Spleen (tissue), 11 donors: ENCODE data around the gene PEF1. TPM values are rescaled to one million over a fixed set of nuclear protein-coding genes. Genes with fewer than 3 reads are reported as not detected.

ENCODE experiments used
- DNase-seq: peaks from one replicate; pipeline ENCODE4 v3.0.0-alpha.2; 2020
- H3K27ac ChIP-seq, 8 donors: fragments of 200-600 bp; sonication (generic) in 7 of 8; 1 replicate in 4 of 8; 2 replicates in 4 of 8; pipeline versions ENCODE4 v1.5.0 to v1.8.0; 2016 to 2021; ENCODE audit warnings: inconsistent platforms in 4 of 8, mild to moderate bottlenecking in 4 of 8, moderate library complexity in 1 of 8
- H3K27me3 ChIP-seq, 7 donors: fragments of 200-600 bp; sonication (generic) in 6 of 7; replicated peaks in 1 of 7; 1 replicate in 4 of 7; 2 replicates in 3 of 7; pipeline versions ENCODE4 v1.5.0 to v1.8.0; 2016 to 2021; ENCODE audit warnings: inconsistent platforms in 3 of 7, mild to moderate bottlenecking in 1 of 7
- H3K36me3 ChIP-seq, 6 donors: fragments of 200-600 bp; sonication (generic) in 5 of 6; 1 replicate in 4 of 6; 2 replicates in 2 of 6; pipeline versions ENCODE4 v1.5.0 to v1.8.0; 2016 to 2021; ENCODE audit warnings: inconsistent platforms in 2 of 6
- H3K4me1 ChIP-seq, 6 donors: fragments of 200-600 bp; sonication (generic) in 5 of 6; 1 replicate in 3 of 6; 2 replicates in 3 of 6; pipeline versions ENCODE4 v1.5.0 to v1.8.0; 2016 to 2021; ENCODE audit warnings: inconsistent platforms in 3 of 6
- H3K4me3 ChIP-seq, 8 donors: fragments of 200-600 bp; sonication (generic) in 7 of 8; 1 replicate in 4 of 8; 2 replicates in 4 of 8; pipeline versions ENCODE4 v1.5.0 to v1.8.0; 2016 to 2021; ENCODE audit warnings: inconsistent platforms in 4 of 8, mild to moderate bottlenecking in 4 of 8, moderate library complexity in 2 of 8
- H3K9me3 ChIP-seq, 8 donors: fragments of 200-600 bp; sonication (generic) in 7 of 8; 1 replicate in 4 of 8; 2 replicates in 4 of 8; pipeline versions ENCODE4 v1.5.0 to v1.8.0; 2016 to 2021; ENCODE audit warnings: inconsistent platforms in 4 of 8
- CTCF ChIP-seq, 11 experiments: fragments of 200-600 bp in 7 of 11; fragments of 450-650 bp in 4 of 11; sonication (generic) in 4 of 11; IDR thresholded peaks in 8 of 11; conservative IDR thresholded peaks in 3 of 11; 1 replicate in 7 of 11; 2 replicates in 4 of 11; pipeline versions ENCODE4 v1.4.0 to v1.8.0; 2016 to 2021; ENCODE audit warnings: antibody characterized with exemption in 11 of 11, inconsistent platforms in 4 of 11, mild to moderate bottlenecking in 1 of 11
- POLR2A ChIP-seq, 3 donors: fragments of 450-650 bp; IDR thresholded peaks; one replicate each; pipeline ENCODE4 v1.5.1; 2017; ENCODE audit warnings: antibody characterized with exemption in 3 of 3, mild to moderate bottlenecking in 1 of 3
- POLR2AphosphoS5 ChIP-seq, 3 donors: sonication (generic); formaldehyde crosslinking; IDR thresholded peaks; one replicate each; pipeline ENCODE4 v1.5.1; 2017; ENCODE audit warnings: antibody characterized with exemption in 3 of 3
- WGBS, 5 donors: extraction: QIAGEN DNeasy Blood & Tissue Kit in 3 of 5; methylation state at CpG; one replicate each; pipeline versions ENCODE4 v1.1.5 to v1.1.7; 2013 to 2018; 5-methylcytosine and 5-hydroxymethylcytosine counted together
- intact Hi-C: fragments of 100-400 bp; cut with DNase I; formaldehyde crosslinking; loops from one replicate; pipeline ENCODE4 v1.15.0; 2023; ENCODE audit warnings: low total_unique reads
- polyA plus RNA-seq, 3 donors: library from polyadenylated mRNA; stranded (reverse); fragments of 200-250 nt; gene quantifications; one replicate each; pipeline ENCODE4 v1.2.1, GENCODE V29; 2013
- total RNA-seq, 7 donors: library from RNA; depleted of rRNA in 3 of 7; stranded (reverse); fragments of >200 nt in 3 of 7; fragmentation: NEBNext Ultra II Directional in 4 of 7; extraction: Animal tissue kit (Norgen Biotek cat#: 25700) in 4 of 7; gene quantifications; one replicate each; pipeline versions ENCODE4 v1.1.0 to v1.2.1, GENCODE V29; 2016 to 2021
- donor health status: healthy with polysubstance abuse.
- donor health status: DM: no; HTN: no; CAD: no; lungs with moderate emphysema.
- donor health status: DM: no; HTN: no; CAD: no.
- donor health status: Bipolar disorder and iron deficiency.
- donor health status: healthy.
- donor health status: DM: no; HTN: no; CAD: no.
- donor health status: DM: yes; HTN: yes; CAD: no.

Gene PEF1
- total and polyA plus RNA-seq, 10 donors = 46.5 to 73.4 (median 55.7) TPM

- Histone ChIP-seq H3K27ac (no peak overlapping the region), H3K4me1 (no peaks in the 10 kb centered on the region), H3K27me3 (peaks cover 0 to 28% (median 3%) of the 10 kb centered on the region in 7 donors), H3K9me3 (no peaks in the 10 kb centered on the region), H3K36me3 (no peaks in the 10 kb centered on the region), H3K4me3 (no peak overlapping the region)
- 72 to 82% (median 74%) methylated on average over 8 of the region's 8 CpGs for WGBS, 5 donors
- intact Hi-C loops = no loop called here
- no peak for TF ChIP-seq POLR2AphosphoS5 (IDR thresholded peaks at IDR 0.05)
- TF ChIP-seq CTCF (IDR thresholded peaks at IDR 0.05 in 8 of 11, conservative IDR thresholded peaks at IDR 0.05 in 3 of 11) = no peak
- TF ChIP-seq POLR2A (IDR thresholded peaks at IDR 0.05) = no peak
- no peak for DNase-seq
These were observed 43.7 kb upstream of the PEF1 start for GRCh38 chr1:31688233-31688918.

- intact Hi-C loops = no loop called here
- Histone ChIP-seq H3K27ac (no peak overlapping the region), H3K4me1 (no peaks in the 10 kb centered on the region), H3K27me3 (peaks cover 0 to 28% (median 3%) of the 10 kb centered on the region in 7 donors), H3K4me3 (no peak overlapping the region), H3K9me3 (no peaks in the 10 kb centered on the region), H3K36me3 (no peaks in the 10 kb centered on the region)
- no peak for DNase-seq
- no peak for TF ChIP-seq POLR2AphosphoS5 (IDR thresholded peaks at IDR 0.05)
- TF ChIP-seq CTCF (IDR thresholded peaks at IDR 0.05 in 8 of 11, conservative IDR thresholded peaks at IDR 0.05 in 3 of 11) = no peak
- no peak for TF ChIP-seq POLR2A (IDR thresholded peaks at IDR 0.05)
- 65 to 82% (median 67%) methylated on average over 8 of the region's 8 CpGs for WGBS, 5 donors
These were observed 42.9 kb upstream of the PEF1 start for GRCh38 chr1:31687601-31688000.

GRCh38 chr1:31685795-31686194 lies 41.1 kb upstream of the PEF1 start:
- H3K27ac ChIP-seq = no peak overlapping the region
- 81 to 88% (median 87%) methylated on average over 7 to 8 of the region's 8 CpGs for WGBS, 5 donors
- no peaks in the 10 kb centered on the region for H3K9me3 ChIP-seq
- H3K27me3 ChIP-seq = peaks cover 0 to 33% (median 3%) of the 10 kb centered on the region in 7 donors
- H3K4me1 ChIP-seq = no peaks in the 10 kb centered on the region
- H3K4me3 ChIP-seq = no peak overlapping the region
- H3K36me3 ChIP-seq = no peaks in the 10 kb centered on the region
- intact Hi-C loops = no loop called here
- TF ChIP-seq POLR2AphosphoS5 (IDR thresholded peaks at IDR 0.05) (no peak), POLR2A (IDR thresholded peaks at IDR 0.05) (no peak), CTCF (IDR thresholded peaks at IDR 0.05 in 8 of 11, conservative IDR thresholded peaks at IDR 0.05 in 3 of 11) (no peak)
- no peak for DNase-seq

- Histone ChIP-seq H3K27ac (no peak overlapping the region), H3K4me3 (no peak overlapping the region), H3K4me1 (no peaks in the 10 kb centered on the region), H3K9me3 (no peaks in the 10 kb centered on the region), H3K27me3 (peaks cover 0 to 44% (median 3%) of the 10 kb centered on the region in 7 donors), H3K36me3 (no peaks in the 10 kb centered on the region)
- no peak for DNase-seq
- 72 to 83% (median 76%) methylated on average over 7 to 11 of the region's 11 CpGs for WGBS, 5 donors
- TF ChIP-seq POLR2A (IDR thresholded peaks at IDR 0.05) (no peak), CTCF (IDR thresholded peaks at IDR 0.05 in 8 of 11, conservative IDR thresholded peaks at IDR 0.05 in 3 of 11) (peak in 4 of 11 experiments; percentile 12 to 37 (median 34)), POLR2AphosphoS5 (IDR thresholded peaks at IDR 0.05) (no peak)
- intact Hi-C loops = no loop called here
These were observed 39.3 kb upstream of the PEF1 start for GRCh38 chr1:31683997-31684396.
